CD4-positive, alpha-beta T cell treated with Interleukin-4 for 4 hours (primary cell): Measurements from ENCODE around the gene FAM219B.
A peak's percentile ranks its signal among the peaks of the same experiment; 100 is the strongest.
"Not testable (repeated sequence)": the region's sequence is repeated elsewhere in the genome, so short reads cannot be mapped to it uniquely, and the experiment has no call there.

Experiments
- DNase-seq: peaks from one replicate; pipeline ENCODE4 v3.0.0-alpha.2; 2020

Gene FAM219B, protein sequence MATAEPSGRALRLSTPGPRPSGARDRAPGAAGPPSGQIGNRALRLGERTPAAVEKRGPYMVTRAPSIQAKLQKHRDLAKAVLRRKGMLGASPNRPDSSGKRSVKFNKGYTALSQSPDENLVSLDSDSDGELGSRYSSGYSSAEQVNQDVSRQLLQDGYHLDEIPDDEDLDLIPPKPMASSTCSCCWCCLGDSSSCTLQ

DNA sequence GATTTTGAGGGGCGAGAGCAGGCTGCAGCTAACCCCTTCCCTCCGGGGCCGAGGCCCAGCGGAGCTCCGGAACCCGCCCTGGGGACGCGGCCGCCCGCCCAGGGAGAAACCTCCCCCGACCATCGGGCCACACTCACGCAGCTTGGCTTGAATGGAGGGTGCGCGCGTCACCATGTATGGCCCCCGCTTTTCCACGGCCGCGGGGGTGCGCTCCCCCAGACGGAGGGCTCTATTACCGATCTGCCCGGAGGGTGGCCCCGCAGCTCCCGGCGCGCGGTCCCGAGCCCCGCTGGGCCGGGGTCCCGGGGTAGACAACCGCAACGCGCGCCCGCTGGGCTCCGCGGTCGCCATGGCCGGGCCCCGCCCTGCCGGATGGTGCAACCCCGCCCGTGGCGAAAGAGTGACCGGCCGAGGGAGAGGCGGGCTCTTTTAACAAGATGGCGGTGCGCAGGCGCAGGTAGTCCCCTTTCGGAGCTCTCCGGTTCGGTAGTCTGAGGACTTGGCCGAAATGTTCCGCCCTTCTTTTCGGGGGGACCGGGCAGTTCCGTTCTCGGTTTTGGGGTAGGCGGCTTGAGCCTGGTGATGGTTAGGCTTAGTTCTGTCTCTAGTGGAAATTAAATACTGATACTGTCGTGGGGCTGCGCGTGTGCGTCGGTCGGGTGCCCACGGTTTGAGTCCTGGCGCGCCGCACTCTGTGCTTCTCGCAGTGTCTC is at the start of gene FAM219B:
Gene FAM219B, minus strand, starts transcription at position 402 of the 713 bp plus-strand sequence. Its CDS starts 51 bp downstream, at position 351.
- peak; percentile 73 for DNase-seq

DNA sequence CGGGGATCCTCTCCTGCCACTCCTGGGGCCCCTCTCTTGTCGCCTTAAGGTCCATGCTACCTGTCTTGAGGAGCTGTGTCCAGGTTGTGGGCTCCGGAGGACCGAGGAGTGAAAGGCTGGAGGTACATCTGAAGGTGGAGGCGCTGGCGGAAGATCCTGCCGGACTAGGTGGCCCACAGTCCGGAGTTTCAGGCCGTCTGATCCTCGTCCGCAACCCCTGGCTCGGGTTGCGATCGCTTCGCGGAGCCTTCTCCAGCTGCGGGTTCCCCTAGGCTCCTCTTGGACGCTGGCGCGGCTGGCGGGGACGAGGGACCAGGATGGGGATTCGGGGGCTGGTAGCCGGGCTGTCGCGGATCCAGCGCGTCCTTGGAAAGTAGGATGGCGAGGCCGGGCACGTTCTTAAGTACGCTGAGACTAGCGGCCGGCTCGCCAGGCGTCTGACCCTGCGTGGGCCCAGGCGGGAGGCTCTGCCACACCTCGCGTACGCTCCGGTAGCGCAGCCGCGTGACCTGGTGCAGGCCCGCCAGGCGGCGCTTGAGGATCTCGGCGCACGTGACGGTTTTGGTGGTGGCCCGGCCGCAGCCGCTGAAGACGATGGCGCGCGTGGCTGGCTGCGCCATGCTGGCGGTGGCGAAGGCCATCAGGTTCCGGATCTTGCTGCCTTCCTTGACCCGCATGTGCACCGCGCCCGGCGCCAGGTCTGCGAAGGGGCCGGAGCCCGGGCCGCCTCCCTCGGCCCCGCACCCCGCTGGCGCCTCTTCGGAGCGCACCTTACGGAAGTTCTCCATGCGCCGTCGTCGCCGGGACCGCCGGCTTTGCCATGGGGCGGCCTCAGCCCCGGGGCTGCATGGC is 49.4 kb upstream of the FAM219B start:
- peak; percentile 42 for DNase-seq

DNA sequence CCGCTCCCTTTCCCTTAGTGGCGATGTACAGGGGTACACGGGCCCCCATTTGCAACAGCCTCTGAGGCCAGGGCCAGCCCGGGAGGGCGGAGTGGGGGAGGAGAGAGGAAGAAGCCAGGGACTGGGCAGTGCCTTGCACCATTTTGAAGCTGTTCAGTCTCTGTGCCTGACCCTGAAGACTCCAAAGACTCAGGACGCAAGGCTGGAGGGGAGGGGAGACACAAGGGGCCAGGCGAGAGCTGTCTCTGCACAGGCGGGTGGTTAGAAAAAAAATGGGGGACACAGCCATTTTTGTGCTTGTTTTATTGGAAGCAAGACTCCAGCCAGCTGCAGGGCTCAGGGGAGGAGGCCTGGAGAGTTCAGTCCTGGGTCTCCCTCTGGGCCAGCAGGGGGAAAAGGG is 48.4 kb upstream of the FAM219B start:
- no peak for DNase-seq

DNA sequence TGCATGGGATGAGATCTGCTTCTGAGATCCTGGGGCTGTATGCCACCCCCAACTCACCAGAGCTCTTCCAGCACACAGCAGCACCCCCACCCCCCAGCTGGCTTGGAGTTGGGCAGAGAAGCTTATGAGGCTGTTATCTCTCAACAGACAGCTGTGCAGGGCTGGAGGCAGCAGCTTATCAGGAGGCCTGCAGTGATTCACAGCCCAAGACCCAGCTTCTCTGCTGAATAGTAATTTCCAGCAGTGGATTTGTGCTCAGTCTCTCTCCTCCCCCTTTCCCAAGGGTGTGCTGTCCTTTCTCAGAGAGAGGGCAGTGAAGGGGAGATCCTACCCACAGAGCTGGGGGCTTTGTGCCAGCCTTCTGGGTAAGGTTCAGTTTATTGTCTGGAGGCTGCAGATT is 47.9 kb upstream of the FAM219B start:
- DNase-seq, result no peak

DNA sequence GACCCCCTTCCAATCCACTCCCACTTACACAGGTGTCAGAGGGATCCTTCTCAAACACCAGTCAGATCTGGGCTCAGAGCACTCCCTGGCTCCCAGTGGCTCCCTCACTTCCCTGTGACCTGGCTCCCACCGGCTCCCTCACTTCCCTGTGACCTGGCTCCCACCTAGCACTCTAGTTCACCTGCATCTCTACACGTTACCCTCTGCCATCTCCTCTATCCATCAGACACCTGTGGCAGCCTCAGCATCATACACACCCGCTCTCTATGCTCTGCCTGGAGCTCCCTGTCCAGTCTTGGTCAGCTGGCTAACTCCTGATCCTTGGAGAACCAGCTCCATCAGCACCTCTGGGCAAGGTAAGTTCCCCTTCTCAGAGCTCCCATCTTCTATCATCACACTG is 44.4 kb upstream of the FAM219B start:
- no peak for DNase-seq

DNA sequence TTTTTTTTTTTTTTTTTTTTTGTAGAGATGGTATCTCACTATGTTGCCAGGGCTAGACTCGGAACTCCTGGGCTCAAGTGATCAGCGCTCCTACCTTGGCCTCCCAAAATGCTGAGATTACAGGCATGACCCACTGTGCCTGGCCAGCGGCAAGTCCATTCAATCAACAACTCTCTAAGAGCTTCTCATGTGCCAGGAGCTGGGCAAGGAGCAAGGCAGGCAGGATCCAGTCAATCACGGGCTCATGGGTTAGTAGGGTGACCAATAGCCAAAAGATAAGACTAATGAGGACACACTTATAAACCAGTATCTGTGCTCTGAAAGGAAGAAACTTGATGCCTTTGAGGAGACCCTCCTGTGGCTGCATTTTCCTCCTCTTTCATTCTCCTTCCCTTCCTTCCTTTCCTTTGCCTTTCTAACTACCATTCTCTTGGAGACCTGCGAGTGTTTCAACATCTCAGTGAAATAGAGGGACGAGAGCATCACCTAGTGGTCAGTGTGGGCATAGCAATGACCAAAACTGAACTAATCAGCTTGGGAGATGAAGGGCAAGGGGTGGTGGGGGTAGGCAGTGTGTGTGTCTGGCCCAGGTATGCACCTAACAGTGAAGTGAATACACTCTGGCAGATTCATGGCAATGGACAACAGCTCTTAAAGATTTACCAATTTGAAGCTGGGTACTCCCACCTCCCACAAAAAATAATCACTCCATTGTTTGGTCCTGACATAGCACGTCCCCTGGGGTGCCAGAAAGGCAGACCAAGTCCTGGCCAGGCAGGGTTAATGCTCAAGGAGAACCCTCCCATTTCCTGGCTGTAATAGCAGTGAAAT is 43.6 kb upstream of the FAM219B start:
- peak; percentile 80 for DNase-seq

DNA sequence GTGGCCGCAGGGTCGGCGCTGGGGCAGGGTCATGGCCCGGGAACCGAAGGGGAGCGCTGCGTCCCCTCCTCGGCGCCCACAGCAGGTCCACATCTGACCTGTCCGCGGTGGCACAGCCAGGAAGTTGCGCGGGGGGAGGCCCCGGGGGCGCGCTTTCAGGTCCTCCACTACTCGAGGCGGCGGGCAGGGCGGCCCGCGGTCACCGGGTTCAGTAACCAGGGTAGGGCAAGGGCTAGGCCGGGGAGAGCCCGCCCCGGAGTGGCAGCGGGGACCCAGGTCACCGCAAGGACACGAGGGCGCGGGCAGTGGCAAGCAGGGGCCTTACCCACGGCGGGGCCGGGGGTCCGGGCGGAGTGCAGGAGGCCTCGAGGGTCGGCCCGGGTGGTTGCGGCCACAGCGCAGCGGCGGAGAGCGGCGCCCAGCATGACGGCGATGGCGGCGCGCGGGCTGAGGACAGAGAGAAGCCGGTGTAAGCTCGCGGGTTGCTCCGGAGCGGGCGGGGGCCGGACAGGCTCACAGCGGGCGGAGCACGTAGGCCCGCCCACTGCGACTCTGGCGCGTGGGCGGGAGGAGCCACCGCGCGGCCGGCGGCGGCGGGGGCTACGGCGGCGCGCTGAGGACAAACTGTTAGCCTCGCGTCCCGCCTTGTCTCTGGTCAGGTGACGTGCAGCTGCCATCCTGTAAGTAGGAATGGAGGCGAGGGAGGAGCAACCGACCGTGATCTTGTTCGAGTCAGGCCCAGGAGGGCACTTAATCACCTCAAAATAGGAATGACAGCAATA is 31.1 kb upstream of the FAM219B start, which contains the start of gene COX5A:
Gene COX5A, minus strand, starts transcription at position 484 of the 782 bp plus-strand sequence. Its CDS starts 59 bp downstream, at position 425.
- DNase-seq, result peak; percentile 93

DNA sequence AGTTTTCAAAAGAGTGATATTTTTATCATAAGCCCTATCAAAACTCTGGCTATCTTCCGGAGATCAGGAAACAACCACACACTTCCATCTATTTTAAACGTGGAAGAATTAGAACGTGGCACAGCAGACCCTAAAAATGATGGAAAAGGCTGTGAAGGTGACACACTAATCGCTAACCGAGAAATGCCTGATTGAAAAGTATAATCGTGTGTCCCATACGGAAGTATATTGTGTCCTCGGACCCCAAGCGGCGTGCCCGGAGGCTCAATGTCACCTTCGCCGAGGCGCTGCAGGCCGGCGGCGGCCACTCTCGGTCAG is 30.6 kb upstream of the FAM219B start:
- no peak for DNase-seq

DNA sequence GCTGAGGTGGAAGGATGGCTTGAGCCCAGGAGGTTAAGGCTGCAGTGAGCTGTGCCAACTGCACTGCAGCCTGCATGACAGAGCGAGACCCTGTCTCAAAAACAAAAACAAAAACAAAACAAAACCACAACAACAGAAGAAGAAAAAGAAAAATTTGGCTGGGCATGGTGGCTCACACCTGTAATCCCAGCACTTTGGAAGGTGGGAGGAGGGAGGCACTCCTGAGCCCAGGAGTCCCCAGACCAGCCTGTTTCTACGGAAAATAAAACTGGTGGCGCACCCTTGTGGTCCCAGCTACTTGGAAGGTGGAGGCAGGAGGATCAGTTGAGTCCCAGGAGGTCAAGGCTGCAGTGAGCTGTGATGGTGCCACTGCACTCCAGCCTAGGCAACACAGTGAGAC is 28.5 kb upstream of the FAM219B start:
- DNase-seq, result not testable (repeated sequence)

DNA sequence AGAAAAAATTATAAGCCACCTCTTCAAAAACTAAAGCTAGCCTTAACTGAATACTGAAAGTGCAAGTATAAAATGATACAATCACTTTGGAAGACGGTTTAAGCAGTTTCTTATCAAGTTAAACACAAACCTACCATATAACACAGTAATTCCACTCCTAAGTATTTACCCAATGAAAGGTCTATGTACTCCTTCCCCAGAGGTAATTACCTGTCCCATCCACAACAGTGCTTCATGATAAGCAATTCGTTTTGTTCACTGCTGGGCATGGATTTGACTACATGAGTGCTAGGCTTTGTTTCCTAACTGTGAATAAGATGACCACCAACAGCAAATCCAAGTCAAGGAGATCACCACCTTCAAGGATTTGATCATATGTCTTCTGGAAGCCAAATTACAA is 26.9 kb upstream of the FAM219B start:
- no peak for DNase-seq

DNA sequence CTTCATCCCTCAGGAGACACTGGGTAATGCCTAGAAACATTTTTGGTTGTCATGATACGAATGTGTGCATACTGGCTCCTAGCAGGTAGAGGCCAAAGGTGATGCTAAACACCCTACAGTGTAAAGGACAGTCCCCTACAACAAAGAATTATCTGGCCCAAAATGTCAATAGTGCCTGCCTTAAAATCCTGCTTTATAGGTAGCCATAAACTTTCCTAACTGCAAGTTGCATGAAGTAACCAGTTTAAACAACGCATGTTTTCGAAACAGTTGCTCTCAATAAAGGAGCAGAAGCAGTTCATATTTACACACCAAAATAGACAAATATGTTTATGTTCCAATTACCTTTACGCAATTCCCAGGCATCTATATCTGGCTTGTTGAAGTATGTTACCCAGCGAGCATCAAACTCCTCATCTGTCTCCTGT is 22.1 kb upstream of the FAM219B start:
- DNase-seq, result no peak

DNA sequence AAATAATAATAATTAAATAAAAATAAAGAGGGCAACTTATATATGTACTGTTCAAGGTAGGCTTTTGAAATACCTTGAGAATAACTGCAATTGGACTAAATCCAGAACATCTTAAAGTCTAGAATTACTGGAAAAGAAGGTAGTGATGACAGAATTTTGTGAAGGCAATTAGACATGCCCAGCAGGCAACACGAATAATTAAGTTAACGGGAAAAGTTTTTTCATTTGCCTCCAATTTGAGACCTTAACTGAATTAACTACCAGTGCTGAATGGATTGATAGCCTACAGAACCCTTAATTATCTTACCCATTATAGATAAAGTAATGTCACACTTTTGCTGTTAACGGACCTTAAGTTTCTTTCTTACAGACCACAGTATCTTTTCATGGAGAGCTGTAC is 17.9 kb upstream of the FAM219B start:
- DNase-seq, result no peak

DNA sequence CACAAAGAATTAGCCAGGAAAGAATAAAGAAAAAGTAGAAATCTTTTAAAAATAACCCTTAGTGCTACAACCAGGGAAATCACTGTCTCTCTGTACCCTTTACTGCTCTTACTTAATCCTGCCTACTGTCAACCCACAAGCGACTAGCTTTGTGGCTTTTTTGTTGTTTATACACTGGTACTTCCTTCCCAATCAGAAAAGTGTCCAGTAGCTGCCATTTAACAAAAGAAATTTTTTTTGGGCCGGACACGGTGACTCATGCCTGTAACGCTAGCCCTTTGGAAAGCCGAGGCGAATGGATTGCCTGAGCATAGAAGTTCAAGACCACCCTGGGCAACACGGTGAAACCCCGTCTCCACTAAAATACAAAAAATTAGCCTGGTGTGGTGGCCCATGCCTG is 13.8 kb upstream of the FAM219B start:
- no peak for DNase-seq

DNA sequence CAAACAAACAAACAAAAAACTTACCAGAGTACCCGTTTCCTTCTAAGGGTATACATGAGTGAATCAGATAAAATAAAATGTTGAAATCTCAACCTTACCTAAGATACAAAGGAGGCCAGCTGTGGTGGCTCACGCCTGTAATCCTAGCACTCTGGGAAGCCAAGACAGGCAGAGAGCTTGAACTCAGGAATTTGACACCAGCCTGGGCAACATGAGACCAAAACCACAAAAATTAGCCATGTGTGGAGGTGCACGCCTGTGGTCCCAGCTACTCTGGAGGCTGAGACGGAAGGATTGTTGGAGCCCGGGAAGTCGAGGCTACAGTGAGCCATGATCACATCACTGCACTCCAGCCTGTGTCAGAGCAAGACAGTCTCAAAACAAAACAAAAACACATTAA is 11.0 kb upstream of the FAM219B start:
- no peak for DNase-seq

DNA sequence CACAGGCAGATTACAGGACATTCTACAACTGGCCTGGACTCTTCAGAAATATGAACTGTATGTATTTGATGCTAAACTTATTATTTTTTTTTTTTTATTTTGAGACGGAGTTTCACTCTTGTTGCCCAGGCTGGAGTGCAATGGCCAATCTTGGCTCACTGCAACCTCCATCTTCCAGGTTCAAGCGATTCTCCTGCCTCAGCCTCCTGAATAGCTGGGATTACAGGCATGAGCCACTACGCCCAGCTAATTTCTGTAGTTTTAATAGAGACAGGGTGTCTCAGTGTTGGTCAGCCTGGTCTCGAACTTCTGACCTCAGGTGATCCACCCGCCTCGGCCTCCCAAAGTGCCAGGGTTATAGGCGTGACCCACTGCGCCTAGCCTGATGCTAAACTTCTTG is 7.1 kb upstream of the FAM219B start:
- not testable (repeated sequence) for DNase-seq

DNA sequence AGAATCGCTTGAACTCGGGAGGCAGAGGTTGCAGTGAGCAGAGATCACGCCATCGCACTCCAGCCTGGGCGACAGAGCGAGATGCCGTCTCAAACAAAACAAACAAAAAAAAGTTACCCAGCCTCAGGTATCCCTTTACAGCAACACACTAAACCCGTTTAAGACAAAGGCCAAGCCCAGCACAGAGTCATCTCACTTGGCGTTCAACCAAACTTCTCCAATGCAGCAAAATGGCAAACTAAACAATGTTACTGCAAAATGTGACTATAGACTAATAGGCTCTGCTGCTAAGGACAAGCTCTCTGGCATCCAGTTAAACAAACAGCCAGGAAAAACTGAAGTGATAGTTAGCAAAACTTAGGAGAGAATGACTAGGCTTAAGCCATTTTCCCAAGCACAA is 6.4 kb upstream of the FAM219B start:
- DNase-seq, result no peak

DNA sequence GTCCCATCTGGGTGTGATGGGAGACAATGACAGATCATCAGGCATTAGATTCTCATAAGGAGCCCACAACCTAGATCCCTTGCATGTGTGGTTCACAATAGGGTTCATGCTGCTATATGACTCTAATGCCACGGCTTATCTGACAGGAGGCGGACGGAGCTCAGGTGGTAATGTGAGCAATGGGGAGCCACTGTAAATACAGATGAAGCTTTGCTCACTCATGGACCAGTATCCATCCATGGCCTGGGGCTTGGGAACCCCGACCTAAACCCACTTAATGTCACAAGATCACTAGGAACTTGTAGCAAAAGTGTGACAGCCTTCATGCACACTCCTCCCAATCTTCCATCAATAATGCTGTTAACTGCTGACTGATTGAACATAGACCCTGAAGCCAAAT is 2.0 kb upstream of the FAM219B start:
- no peak for DNase-seq

DNA sequence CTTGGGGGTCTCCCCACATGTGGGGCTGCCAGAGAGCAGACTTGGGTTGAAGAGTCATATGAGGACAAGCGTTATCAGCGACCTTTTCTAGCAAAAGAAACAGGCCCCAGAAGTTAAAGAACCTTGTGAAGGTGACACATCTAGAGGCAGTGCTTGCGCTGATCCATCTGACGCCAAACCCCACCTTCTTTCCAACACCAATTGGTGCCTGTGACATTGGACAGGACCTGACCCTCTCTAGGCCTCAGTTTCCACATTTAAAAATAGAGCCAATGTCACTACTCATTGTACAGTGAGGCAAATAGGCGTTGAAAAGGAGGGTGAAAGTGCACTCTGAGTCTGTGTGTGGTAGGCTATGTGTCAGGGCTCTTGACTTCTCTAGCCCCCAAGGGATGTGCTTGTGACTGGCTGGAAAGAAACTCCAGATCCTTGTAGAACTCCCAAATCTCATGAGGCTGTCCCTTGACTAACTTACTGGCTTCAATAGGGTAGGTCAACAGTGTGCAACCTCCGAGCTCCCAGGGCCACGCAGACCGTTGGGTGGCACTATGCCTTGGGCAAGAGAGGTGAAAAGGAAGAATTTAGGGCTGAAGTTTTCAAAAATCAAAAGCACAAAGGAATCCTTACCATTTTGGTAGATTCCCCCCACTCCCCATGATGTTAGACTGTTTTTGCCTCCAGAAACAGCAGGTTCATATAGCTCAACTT is 666 bp upstream of the FAM219B start:
- peak; percentile 5 for DNase-seq

DNA sequence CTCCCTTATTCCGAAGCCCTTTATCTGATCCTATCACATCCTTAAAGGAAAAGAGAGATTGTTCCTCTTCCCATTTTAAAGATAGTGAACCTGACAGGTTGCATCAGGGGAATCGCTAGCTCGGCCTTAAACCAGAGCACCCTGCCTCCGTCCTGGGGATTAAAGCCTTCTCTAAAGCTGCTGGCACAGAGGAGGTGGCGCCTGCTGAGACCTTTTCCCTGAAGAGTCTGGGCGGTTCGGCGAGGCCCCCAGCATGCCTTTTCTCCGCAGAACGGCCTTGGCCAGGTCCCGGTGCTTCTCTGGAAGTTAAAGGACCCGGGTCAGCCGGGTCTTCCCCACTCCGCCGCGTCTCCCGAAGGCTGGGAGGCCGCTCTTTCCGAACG is 593 bp downstream of the FAM219B start:
- peak; percentile 7 for DNase-seq

DNA sequence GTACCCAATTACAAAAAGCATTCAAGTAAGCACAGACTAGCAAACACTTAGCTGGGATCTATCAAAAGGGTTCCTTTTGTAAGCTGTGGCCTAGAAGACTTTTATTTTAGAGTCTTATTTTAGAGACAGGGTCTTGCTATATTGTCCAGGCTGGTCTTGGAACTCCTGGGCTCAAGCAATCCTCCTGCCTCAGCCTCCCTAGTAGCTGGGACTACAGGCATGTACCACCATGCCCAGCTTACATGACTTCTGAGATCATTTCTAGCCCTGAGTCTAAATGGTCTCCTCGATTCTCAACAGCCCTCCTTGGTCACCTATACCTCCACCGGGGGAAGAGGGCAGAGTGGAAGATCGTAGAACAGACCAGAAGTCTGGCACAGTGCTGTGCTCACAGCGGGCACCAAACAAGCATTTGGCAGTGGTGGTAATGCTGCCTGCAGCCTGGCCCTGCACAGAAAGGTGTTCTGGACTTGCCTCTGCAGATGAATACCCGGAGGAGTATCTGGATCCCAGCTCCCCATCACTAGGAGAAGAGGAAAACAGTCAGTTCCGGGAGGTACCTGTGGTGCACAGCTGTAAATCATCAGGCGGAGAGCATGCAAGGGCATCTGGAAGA is 2.4 kb downstream of the FAM219B start:
- no peak for DNase-seq

DNA sequence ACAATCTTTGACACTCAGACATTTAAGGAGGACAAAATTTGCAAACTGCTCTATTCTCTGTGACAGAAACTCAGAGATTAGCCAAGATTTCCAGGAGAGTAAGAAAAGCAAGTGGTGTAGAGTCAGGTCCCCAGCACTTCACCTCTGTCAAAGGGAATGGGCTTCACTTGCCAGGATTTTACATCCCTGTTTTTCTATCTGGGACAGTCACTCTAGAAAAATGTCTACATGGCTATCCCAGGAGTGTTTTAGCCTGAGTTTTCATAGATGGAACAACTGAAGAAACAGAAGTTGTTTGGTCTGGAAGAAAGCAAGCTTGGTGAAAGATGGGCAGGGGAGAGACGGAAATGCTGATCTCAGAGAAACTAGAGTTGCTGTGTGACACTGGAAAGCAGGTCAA is 3.0 kb downstream of the FAM219B start:
- DNase-seq, result no peak
